Activated naive CD4-positive, alpha-beta T cell treated with anti-CD3 and anti-CD28 coated beads, Interleukin-2, amount 50 U/mL, for 72 hours (primary cell): Measurements from ENCODE around the gene PTPN18. TPM values are rescaled to one million over a fixed set of nuclear protein-coding genes. Genes with fewer than 3 reads are reported as not detected.

Experiments used
- ATAC-seq, 2 donors: fragments of 150-1000 bp; cut with Tn5 transposase; 2 replicates each; pipeline ENCODE4 v1.10.0; 2021; ENCODE audit warnings: mild to moderate bottlenecking in 2 of 2, moderate library complexity in 2 of 2
- DNase-seq, 2 donors: peaks; one replicate each; pipeline ENCODE4 v3.0.0; 2021 to 2022; ENCODE audit warnings: low spot score in 2 of 2
- H3K27ac Mint-ChIP-seq, 2 donors: one replicate each; pipeline ENCODE4 v1.8.0; 2022; ENCODE audit warnings: mild to moderate bottlenecking in 2 of 2, mixed read lengths in 2 of 2
- H3K36me3 Mint-ChIP-seq, 2 donors: one replicate each; pipeline ENCODE4 v1.8.0; 2022; ENCODE audit warnings: mixed read lengths in 2 of 2
- H3K9me3 Mint-ChIP-seq, 2 donors: one replicate each; pipeline ENCODE4 v1.8.0; 2022; ENCODE audit warnings: mixed read lengths in 2 of 2
- total RNA-seq, 2 donors: library from RNA; stranded (reverse); gene quantifications; one replicate each; pipeline ENCODE4 v1.2.3, GENCODE V29; 2022

PTPN18 gene
- total RNA-seq, 2 donors from 2014 or later: 28.3 to 62.1 TPM

DNA sequence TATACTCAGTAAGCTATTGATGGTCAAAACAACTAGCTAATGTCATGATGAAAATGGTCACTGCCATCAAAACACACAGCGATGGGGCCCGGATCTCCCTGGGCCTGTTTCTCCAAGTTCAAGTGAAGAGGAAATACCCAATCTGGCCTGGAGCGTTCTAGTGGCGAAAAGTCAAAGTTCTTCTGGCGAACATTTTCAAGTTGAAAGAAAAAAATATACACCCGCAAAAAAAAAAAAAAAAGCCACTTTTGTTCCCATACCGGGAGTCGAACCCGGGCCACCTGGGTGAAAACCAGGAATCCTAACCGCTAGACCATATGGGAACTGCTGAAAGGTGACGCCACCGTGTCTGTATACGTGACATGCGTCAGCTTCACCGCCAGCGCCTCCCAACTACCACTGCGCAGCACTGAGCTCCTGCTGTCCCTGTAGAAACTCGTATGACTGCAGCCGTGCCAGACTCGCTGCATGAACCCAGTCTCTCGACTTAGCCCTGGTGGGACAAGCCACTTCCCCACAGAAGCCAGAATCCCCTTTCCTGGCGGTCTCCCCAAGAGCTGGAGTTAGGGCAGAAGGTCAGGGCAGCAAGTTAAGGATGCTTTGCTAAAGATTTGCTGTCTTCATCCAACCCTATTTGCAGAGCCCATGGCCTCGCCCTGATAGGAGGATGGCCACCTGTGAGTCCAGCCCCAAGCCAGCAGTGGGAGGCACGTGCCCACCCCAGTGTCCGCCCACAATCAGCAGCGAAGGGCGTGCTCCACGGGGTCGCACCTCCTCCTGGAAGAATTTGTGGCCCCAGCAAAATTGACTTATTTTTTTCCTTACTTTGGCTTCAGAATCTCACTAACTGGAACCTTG, 18.8 kb upstream of the PTPN18 start:
- no peak for ATAC-seq
- Mint-ChIP-seq H3K36me3 (peaks cover 5 to 8% of the 10 kb centered on the region in 2 donors), H3K27ac (peak overlapping the region; percentile 22 to 92), H3K9me3 (no peaks in the 10 kb centered on the region)
- DNase-seq: peak in 1 of 2 donors; percentile 41

DNA sequence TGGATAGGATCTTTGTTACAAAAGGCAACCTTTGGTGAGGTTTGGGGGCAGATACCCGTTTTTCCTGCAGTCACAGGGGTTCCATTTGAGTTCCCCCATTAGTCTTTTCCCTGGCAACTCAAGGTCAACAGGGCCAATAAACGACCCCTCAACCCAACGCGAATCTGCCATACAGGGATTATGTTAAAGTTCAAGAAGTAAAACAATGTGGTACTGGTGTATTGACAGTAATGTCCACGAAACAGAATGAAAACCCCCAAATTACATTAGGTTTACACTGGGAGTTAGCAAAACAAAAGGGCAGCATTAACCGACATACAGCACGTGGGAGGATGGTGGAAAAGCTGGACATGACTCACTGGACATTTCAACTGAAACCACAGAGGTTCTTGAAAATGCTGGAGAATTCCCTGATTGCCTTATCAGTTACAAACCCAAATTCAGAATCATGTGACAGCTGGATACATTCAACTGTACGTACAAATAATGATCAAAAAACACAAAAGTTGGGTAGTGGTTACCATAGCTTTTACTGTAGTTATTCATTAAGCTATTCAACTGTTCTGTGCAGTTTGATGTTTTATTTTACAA, 18.0 kb upstream of the PTPN18 start:
- DNase-seq (no peak), ATAC-seq (no peak)
- H3K27ac Mint-ChIP-seq: peak overlapping the region in 1 of 2 donors; percentile 22
- H3K36me3 Mint-ChIP-seq: peaks cover 8 to 10% of the 10 kb centered on the region in 2 donors
- H3K9me3 Mint-ChIP-seq: no peaks in the 10 kb centered on the region

DNA sequence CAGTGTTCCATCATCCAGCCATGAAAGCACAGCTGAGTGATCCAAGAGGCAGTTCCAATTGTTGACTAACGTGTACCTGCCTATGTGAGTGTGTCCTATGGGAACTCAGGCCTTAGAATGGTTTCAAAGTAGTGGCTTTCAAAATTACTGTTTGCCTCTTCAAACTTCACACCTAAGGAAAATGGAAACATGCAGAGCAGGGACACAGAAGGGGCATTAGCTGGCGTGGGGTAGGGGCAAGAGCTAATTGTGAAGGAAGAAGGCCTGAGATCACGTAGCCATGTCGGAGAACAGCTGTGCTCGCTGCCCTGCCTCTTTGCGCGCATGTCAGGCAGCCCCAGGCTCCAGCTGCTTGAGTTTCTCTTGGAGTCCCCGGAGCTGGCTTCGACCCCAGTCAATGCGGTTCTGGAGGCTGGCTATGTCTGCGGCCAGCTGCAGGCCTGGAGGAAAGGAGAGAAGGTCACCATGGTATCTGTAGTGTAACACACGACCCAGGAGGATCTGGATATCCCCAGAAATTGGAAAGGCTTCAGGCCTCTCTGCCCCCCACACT, 17.0 kb upstream of the PTPN18 start:
- peak in 1 of 2 donors; percentile 37 for DNase-seq
- Mint-ChIP-seq H3K27ac (peak overlapping the region; percentile 7 to 94), H3K36me3 (peaks cover 8 to 16% of the 10 kb centered on the region in 2 donors), H3K9me3 (no peaks in the 10 kb centered on the region)
- no peak for ATAC-seq

DNA sequence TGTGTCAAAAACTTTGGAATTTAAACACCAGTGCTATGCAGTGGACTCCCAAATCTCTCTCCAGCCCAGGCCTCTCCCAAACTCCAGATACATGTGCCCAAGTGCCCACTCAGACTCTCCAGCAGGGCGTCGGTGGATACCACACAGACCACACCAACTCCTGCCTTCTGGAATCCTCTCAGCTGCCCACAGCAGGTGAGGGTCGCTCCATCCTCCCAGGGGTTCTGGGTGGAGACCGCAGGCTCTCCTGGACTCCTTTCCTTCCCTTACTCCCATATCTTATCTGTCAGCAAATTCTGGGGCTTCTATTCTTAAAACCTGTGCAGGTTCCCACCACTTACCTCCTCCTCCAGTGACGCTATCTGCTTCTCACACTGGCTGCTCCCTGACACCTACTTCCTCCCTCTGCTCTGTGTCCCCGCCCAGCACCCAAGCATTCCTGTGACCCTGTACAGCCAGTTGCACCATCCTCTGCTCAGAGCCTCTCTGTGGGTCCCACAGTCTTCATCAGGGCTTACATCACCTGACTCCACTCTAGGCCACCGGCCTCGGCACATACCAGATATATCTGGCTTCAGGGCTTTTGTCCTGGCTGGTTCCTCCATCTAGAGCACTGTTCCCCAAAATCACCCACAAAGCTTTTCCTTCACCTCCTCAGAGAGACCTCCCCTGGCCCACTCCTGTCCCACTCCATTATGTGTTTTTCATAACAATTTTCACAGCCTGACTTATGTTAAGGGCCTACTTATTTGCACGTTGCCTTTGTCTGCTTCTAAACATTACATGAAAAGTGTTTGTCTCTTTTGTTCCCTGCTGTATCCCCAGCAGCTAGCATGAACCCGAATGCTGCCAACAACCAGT, 15.7 kb upstream of the PTPN18 start:
- ATAC-seq (no peak), DNase-seq (peak in 1 of 2 donors; percentile 48)
- Mint-ChIP-seq H3K9me3 (no peaks in the 10 kb centered on the region), H3K27ac (peak overlapping the region; percentile 78 to 94), H3K36me3 (peaks cover 16 to 22% of the 10 kb centered on the region in 2 donors)

DNA sequence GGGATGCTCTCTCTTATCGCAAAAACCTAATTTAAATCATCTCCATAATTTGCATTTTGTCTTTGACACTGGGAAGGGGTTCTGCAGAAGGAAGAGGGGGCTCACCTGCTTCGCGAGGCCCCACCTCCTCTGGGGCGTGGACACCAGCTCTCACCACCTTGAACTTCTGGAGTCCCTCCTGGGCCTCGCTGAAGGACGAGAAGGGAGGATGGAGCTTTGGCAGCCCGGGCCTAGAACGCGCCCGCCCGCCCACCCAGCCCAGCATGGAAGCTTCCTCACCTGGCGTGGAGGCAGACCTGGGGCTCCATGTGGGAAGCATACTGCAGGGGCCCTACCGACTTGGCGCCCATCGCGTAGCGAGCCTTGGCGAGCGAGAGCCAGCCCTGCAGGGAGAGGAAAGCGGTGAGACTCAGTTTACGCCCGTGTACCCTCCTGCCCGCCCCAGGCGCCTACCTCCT, 14.3 kb upstream of the PTPN18 start:
- Mint-ChIP-seq H3K36me3 (peaks cover 29 to 35% of the 10 kb centered on the region in 2 donors), H3K9me3 (no peaks in the 10 kb centered on the region), H3K27ac (peak overlapping the region; percentile 94 to 99)
- peak; percentile 19 to 53 for DNase-seq
- ATAC-seq: no peak

DNA sequence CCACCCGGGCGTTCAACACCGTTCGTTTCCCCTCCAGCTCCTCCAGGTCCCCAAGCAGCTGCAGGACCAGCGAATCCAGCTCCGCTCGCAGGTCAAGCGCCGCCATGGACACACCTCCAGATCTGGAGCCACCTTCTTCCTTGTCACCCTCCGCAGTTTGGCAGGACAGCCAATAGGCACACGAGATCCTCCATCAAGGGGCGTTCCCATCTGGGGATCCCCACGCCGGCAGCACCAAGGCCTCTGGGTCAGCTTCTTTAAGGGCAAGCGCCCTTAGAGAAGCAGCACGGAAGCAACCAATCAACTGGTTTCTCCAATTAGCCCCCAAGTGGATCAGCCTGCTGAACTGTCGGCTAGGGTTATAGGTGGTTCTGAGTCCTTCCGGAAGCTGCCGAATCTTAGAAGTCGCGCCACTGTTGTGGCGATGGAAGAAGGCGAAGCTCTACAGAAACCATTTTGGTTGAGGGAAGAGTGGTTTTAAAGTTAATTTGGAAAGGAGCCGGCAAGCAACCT, 13.8 kb upstream of the PTPN18 start:
- Mint-ChIP-seq H3K27ac (peak overlapping the region; percentile 94 to 99), H3K36me3 (peaks cover 31 to 39% of the 10 kb centered on the region in 2 donors), H3K9me3 (no peaks in the 10 kb centered on the region)
- peak; percentile 82 to 84 for ATAC-seq
- DNase-seq: peak; percentile 79 to 89

DNA sequence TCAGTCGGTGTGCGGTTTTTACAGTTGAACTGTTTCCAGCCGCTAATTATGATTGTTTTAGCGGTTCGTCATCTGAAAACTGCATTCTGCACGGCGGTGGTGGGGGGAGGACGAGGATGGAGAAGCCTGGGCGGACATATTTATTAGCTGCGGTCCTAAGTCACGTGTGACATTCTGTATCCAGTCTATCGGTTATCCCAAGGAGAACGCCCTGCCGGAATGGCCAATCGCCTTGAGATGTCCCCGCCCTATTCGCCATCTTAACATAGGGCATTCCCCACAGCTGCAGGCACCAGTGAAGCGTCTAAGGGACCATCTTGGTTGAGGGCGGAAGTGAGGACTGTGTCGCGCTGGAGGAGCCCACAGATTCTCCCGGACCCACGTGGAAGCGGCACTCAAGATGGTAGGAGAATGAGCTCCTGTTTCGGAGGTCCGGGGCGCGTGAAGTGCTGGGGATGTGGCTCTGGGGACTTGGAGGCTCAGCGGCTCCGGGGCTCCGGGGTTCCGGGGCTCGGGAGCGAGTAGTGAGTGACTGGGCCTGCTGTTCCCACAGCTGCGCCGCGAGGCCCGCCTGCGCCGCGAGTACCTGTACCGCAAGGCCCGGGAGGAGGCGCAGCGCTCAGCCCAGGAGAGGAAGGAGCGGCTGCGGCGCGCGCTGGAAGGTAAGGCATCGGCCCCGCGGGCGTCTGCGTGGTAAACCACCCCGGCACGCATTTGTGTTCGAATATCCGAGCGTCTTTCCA, 13.2 kb upstream of the PTPN18 start, which contains the start of gene IMP4:
Gene IMP4 (plus strand): TSS at position 365 of the 743 bp plus-strand sequence. CDS start 36 bp downstream, at position 401.
- ATAC-seq (peak; percentile 89), DNase-seq (peak; percentile 90 to 95)
- Mint-ChIP-seq H3K27ac (peak within 1 kb of the TSS; percentile 94 to 99), H3K36me3 (peaks cover 37 to 44% of the 10 kb centered on the region in 2 donors), H3K9me3 (no peaks in the 10 kb centered on the region)

DNA sequence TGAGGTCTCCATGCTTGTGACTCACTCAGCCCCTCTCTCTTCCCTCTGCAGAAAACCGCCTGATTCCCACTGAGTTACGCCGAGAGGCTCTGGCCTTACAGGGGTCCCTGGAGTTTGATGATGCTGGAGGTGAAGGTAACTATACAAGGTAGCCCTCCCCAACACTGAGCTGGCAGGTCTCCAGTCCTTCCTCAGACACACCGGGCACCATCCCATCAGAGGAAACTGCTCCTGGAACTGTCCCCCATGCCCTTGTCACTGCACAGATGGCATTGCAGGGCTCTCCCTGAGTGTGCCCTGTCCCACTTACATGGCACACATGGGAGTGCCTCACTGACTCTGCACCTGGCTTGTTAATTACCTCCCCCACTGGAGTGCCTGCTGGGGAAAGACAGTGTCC, 11.3 kb upstream of the PTPN18 start:
- peaks cover 38 to 44% of the 10 kb centered on the region in 2 donors for H3K36me3 Mint-ChIP-seq
- no peaks in the 10 kb centered on the region for H3K9me3 Mint-ChIP-seq
- ATAC-seq (no peak), DNase-seq (no peak)
- no peak overlapping the region for H3K27ac Mint-ChIP-seq

DNA sequence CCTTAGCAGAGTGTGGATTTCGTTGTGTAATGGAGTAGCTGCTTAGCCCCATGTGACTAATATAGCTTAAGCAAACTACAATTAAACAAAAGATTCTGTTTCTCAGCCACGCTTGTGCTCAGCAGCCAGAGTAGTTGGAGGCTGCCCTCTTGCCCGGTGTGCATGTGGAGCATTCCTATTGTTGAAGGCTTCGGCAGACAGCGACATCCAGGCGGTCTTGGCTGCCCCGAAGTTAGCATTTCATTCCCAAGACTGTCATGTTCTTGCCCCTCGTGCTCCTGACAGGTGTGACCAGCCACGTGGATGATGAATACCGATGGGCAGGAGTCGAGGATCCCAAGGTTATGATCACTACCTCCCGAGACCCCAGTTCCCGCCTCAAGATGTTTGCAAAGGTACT, 10.8 kb upstream of the PTPN18 start:
- DNase-seq: no peak
- Mint-ChIP-seq H3K36me3 (peaks cover 33 to 44% of the 10 kb centered on the region in 2 donors), H3K9me3 (no peaks in the 10 kb centered on the region), H3K27ac (no peak overlapping the region)
- ATAC-seq: no peak

DNA sequence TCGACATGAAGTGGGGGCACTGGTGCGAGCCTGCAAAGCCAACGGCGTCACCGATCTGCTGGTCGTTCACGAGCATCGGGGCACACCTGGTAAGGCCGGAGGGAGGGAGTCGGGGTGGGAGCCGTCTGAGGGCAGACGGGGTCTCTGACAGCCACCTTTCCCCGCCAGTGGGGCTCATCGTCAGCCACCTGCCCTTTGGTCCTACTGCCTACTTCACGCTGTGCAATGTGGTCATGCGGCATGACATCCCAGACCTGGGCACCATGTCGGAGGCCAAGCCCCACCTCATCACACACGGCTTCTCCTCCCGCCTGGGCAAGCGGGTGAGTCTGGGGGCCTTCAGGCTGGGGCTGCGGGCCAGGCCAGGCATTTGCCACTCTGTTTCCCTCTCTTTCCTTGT, 10.2 kb upstream of the PTPN18 start:
- DNase-seq: no peak
- no peak for ATAC-seq
- Mint-ChIP-seq H3K9me3 (no peaks in the 10 kb centered on the region), H3K36me3 (peaks cover 30 to 44% of the 10 kb centered on the region in 2 donors), H3K27ac (no peak overlapping the region)

DNA sequence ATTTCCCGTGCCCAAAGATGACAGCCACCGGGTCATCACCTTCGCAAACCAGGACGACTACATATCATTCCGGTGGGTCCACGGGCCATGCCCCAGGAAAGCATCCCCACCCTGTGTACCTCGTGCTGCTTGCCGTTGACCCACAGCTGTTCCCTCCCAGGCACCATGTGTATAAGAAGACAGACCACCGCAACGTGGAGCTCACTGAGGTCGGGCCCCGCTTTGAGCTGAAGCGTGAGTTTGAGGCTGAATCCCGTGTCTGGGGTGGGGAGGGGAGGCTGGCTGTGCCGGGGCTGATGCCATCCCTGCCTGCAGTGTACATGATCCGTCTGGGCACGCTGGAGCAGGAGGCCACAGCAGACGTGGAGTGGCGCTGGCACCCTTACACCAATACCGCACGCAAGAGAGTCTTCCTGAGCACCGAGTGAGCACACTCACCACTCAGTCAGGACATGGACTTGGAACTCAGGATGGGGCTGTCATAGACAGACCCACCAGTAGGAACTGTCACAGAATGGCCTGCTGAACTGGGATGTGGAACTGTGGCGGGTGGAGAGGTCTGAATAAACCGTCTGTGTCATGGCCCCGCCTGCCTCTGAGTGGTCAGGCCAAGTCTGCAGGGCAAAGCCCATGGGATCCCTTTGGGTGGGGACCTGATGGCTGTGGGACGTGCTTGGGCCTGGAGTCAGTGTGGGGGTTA, 9.7 kb upstream of the PTPN18 start:
- peaks cover 30 to 44% of the 10 kb centered on the region in 2 donors for H3K36me3 Mint-ChIP-seq
- DNase-seq (no peak), ATAC-seq (no peak)
- peak overlapping the region in 1 of 2 donors; percentile 44 for H3K27ac Mint-ChIP-seq
- H3K9me3 Mint-ChIP-seq: no peaks in the 10 kb centered on the region

DNA sequence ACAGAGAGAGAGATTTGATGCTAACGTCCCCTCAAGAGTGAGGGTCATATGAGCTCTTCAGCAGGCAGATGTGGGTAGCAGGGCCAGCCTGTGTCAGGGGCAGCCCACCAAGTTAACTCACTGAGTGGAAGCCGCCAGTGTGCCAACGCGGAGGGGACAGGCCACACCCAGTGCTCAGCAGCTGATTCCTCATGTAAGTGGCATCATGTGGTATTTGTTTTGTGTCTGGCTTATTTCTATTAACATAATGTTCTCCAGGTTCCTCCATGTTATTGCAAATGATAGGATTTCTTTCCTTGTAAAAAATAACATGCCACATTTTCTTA, 9.2 kb upstream of the PTPN18 start:
- ATAC-seq (no peak), DNase-seq (no peak)
- Mint-ChIP-seq H3K9me3 (no peaks in the 10 kb centered on the region), H3K36me3 (peaks cover 30 to 44% of the 10 kb centered on the region in 2 donors), H3K27ac (no peak overlapping the region)

DNA sequence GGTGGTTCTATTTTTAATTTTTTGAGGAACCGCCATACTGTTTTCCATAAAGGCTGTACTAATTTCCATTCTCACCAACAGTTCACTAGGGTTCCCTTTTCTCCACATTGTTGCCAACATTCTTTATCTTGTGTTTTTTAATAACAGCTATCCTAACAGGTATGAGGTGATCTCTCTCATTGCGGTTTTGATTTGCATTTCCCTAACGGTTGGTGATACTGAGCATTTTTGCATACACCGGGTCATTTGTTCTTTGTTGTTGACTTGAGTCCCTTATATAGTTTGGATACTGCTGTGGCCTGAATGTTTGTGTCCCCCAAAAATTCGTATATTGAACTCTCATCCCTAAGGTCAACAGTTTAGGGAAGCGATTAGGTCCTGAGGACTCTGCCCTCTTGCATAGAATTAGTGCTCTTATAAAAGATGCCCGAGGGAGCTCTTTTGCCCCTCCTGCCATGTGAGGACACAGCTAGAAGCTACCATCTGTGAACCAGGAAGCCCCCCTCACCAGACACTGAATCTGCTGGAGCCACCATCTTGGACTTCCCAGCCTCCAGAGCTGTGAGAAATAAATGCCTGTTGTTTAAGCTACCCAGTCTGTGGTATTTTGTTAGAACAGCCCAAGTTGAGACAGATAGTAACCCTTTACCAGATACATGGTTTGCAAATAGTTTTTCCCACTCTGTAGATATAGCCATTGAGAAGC, 8.5 kb upstream of the PTPN18 start:
- ATAC-seq: no peak
- peak overlapping the region in 1 of 2 donors; percentile 75 for H3K27ac Mint-ChIP-seq
- no peaks in the 10 kb centered on the region for H3K9me3 Mint-ChIP-seq
- H3K36me3 Mint-ChIP-seq: peaks cover 30 to 38% of the 10 kb centered on the region in 2 donors
- DNase-seq: no peak

DNA sequence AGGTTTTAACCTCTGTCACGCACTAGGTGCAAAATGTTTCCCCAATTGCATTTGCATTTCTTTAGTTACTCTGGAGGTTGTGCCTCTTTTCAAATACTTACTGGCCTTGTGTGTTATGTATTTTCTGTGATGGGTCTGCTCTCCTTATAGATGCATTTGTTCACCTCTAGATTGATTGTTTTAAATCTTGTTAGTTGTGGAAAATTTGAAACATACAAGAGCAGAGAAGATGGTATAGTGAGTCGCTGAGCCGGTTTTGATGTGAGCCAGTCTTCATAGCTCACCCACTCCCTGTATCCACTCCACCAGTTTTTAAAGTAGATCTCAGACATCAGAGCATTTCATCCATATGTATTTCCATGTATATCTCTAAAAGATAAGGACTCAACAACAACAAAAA, 6.7 kb upstream of the PTPN18 start:
- peak in 1 of 2 donors; percentile 28 for ATAC-seq
- H3K9me3 Mint-ChIP-seq: no peaks in the 10 kb centered on the region
- no peak overlapping the region for H3K27ac Mint-ChIP-seq
- peaks cover 28 to 30% of the 10 kb centered on the region in 2 donors for H3K36me3 Mint-ChIP-seq
- no peak for DNase-seq

DNA sequence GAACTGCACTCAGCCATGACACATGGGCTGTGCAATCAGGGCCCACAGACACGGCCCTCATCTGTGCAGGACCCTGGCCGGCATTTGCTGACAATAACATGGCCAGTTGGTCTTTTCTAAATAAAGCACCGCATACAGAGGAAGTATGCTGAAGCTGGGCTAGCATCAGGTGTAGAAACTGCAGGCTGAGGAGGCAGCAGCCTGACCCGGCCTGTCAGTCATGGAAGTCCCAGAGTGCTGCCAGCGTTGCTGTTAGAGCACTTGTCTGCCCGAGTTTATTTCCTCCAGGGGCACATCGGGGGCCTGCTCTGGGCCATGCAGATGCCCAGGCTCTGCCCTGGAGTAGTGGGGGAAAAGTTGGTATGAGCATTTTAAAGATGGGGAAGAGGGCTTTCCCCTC, 4.1 kb upstream of the PTPN18 start:
- Mint-ChIP-seq H3K9me3 (no peaks in the 10 kb centered on the region), H3K36me3 (peaks cover 8 to 9% of the 10 kb centered on the region in 2 donors), H3K27ac (peak overlapping the region in 1 of 2 donors; percentile 40)
- DNase-seq: no peak
- no peak for ATAC-seq
